Panc1 (cell line): ENCODE data around the gene IVD. TPM values are rescaled to one million over a fixed set of nuclear protein-coding genes. Genes with fewer than 3 reads are reported as not detected.
A peak's percentile ranks its signal among the peaks of the same experiment; 100 is the strongest.

Experiments used
- ATAC-seq: fragments of 200-7000 bp; cut with Tn5 transposase; 2 replicates; pipeline ENCODE4 v1.9.1; 2020; ENCODE audit warnings: mild to moderate bottlenecking, moderate library complexity
- BruUV-seq: library from RNA; stranded (reverse); fragments of 400-500 nt; replicated peaks from 2 replicates; lab custom pipeline; 2021; lab: Mats Ljungman, UMichigan
- CTCF ChIA-PET: fragments of 300-600 bp; sonication (Branson Sonifier 250); formaldehyde crosslinking; loops from one replicate; lab custom pipeline; 2022; ENCODE audit warnings: antibody characterized with exemption; lab: Charles Lee
- POLR2A ChIA-PET: fragments of 300-600 bp; sonication (Branson Sonifier 250); formaldehyde crosslinking; loops from one replicate; lab custom pipeline; 2022; ENCODE audit warnings: antibody characterized with exemption; lab: Charles Lee
- DNase-seq: peaks from one replicate; pipeline ENCODE4 v3.0.0-alpha.2; 2010; ENCODE audit warnings: low read depth, low spot score
- H3K27ac ChIP-seq: 2 replicates; pipeline ENCODE4 v1.5.1; 2011; ENCODE audit warnings: mild to moderate bottlenecking, low read length, inconsistent platforms
- H3K27me3 ChIP-seq: fragments of 200-500 bp; sonication (Bioruptor generic); 2 replicates; pipeline ENCODE4 v1.6.0; 2014; ENCODE audit warnings: low read length, inconsistent platforms; ENCODE audit not compliant: control insufficient read depth, insufficient read depth
- H3K36me3 ChIP-seq: fragments of 200-500 bp; sonication (Bioruptor generic); 2 replicates; pipeline ENCODE4 v1.5.1; 2014; ENCODE audit warnings: inconsistent platforms, mild to moderate bottlenecking, low read length, moderate library complexity; ENCODE audit not compliant: control insufficient read depth, insufficient read depth
- H3K4me1 ChIP-seq: 2 replicates; pipeline ENCODE4 v1.5.1; 2011; ENCODE audit warnings: inconsistent platforms, mild to moderate bottlenecking, low read length, moderate library complexity; ENCODE audit not compliant: control insufficient read depth, insufficient read depth
- H3K4me3 ChIP-seq, 2 experiments: 2 replicates each; pipeline ENCODE4 v1.5.1; 2011 to 2012; ENCODE audit warnings: low read depth in 2 of 2, low read length in 2 of 2, mild to moderate bottlenecking in 2 of 2, inconsistent platforms in 1 of 2, moderate library complexity in 1 of 2
- H3K9me3 ChIP-seq: fragments of 200-500 bp; sonication (Bioruptor generic); 2 replicates; pipeline ENCODE4 v1.5.1; 2014; ENCODE audit warnings: low read depth, mild to moderate bottlenecking, inconsistent platforms, low read length, moderate library complexity; ENCODE audit not compliant: control insufficient read depth, insufficient read depth
- POLR2AphosphoS5 ChIP-seq: IDR thresholded peaks from 2 replicates; pipeline ENCODE4 v1.6.1; 2012; ENCODE audit warnings: mild to moderate bottlenecking, low read depth, low read length, moderate library complexity
- SIN3A ChIP-seq: IDR thresholded peaks from 2 replicates; pipeline ENCODE4 v1.6.1; 2012; ENCODE audit warnings: low read depth, mild to moderate bottlenecking, low read length, moderate library complexity, borderline replicate concordance; ENCODE audit not compliant: insufficient read depth
- TCF7L2 ChIP-seq: IDR thresholded peaks from 2 replicates; pipeline ENCODE4 v1.6.1; 2011; ENCODE audit warnings: mild to moderate bottlenecking, low read depth, low read length, inconsistent platforms
- in situ Hi-C: cut with HindIII; loops from 2 replicates; pipeline ENCODE4 v1.10.0; 2016; ENCODE audit warnings: low sequenced_read_pairs, low pct_unique_long_range_greater_than_20kb
- intact Hi-C: fragments of 100-400 bp; cut with micrococcal nuclease; formaldehyde crosslinking; loops from one replicate; pipeline ENCODE4 v1.10.0; 2022; ENCODE audit not compliant: unreplicated experiment
- total RNA-seq: library from RNA; stranded (reverse); gene quantifications from one replicate; pipeline ENCODE4 v1.2.1, GENCODE V29; 2021; ENCODE audit not compliant: unreplicated experiment
- TF ChIP-seq, protein P1 (sequence below): fragments of 450-650 bp; IDR thresholded peaks from 2 replicates; pipeline ENCODE4 v1.5.1; 2017; ENCODE audit warnings: mild to moderate bottlenecking
- TF ChIP-seq, protein P2 (sequence below), 2 experiments: IDR thresholded peaks; 2 replicates each; pipeline ENCODE4 v1.6.1; 2011 to 2012; ENCODE audit warnings: low read depth in 2 of 2, control low read depth in 1 of 2, low read length in 1 of 2, mild to moderate bottlenecking in 1 of 2, moderate library complexity in 1 of 2; ENCODE audit not compliant: insufficient read depth in 1 of 2

The IVD gene
- total RNA-seq, 1 experiment from 2014 or later, result 74.6 TPM

DNA sequence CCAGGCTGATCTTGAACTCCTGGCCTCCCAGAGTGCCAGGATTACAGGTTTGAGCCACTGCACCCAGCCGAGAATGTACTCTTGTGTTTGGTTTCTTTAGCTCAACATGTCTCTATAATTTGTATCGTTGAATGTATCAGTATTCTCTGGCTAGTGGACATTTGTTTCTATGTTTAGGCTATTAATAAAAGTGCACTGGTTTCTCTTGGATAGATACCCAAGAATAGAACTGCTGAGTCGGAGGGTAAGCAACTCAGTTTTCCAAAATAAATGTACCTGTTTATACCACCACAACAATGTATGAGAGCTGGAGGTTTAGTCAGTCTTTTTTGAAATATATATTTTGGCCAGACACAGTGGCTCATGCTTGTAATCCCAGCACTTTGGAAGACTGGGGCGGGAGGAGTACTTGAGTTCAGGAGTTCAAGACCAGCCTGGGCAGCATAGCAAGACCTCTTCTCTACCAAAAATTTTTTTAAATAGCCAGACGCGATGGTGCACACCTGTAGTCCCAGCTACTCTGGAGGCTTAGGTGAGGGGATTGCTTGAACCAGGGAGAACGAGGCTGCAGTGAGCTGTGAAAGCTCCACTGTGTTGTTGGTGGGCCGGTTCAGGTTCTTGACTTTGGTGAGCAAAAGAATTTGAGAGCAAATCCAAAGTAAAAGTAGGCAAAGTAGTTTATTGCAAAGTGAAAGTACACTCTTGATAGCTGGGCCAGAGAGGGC, 7.7 kb upstream of the IVD start:
- in situ Hi-C loops, result no loop called here
- ATAC-seq (no peak), DNase-seq (no peak)
- no TSS peak for BruUV-seq
- H3K9me3 ChIP-seq, result no peaks in the 10 kb centered on the region
- no peaks in the 10 kb centered on the region for H3K27me3 ChIP-seq
- POLR2A ChIA-PET, result interaction anchor here (0.6 kb wide), 1 partner anchor 288 kb away, joined by 3 read pairs; no protein-coding TSS in a partner anchor
- no peak overlapping the region for H3K27ac ChIP-seq
- TF ChIP-seq, protein P1, sequence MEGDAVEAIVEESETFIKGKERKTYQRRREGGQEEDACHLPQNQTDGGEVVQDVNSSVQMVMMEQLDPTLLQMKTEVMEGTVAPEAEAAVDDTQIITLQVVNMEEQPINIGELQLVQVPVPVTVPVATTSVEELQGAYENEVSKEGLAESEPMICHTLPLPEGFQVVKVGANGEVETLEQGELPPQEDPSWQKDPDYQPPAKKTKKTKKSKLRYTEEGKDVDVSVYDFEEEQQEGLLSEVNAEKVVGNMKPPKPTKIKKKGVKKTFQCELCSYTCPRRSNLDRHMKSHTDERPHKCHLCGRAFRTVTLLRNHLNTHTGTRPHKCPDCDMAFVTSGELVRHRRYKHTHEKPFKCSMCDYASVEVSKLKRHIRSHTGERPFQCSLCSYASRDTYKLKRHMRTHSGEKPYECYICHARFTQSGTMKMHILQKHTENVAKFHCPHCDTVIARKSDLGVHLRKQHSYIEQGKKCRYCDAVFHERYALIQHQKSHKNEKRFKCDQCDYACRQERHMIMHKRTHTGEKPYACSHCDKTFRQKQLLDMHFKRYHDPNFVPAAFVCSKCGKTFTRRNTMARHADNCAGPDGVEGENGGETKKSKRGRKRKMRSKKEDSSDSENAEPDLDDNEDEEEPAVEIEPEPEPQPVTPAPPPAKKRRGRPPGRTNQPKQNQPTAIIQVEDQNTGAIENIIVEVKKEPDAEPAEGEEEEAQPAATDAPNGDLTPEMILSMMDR, result no peak
- TF ChIP-seq TCF7L2 (no peak), POLR2AphosphoS5 (no peak)
- TF ChIP-seq, protein P2, sequence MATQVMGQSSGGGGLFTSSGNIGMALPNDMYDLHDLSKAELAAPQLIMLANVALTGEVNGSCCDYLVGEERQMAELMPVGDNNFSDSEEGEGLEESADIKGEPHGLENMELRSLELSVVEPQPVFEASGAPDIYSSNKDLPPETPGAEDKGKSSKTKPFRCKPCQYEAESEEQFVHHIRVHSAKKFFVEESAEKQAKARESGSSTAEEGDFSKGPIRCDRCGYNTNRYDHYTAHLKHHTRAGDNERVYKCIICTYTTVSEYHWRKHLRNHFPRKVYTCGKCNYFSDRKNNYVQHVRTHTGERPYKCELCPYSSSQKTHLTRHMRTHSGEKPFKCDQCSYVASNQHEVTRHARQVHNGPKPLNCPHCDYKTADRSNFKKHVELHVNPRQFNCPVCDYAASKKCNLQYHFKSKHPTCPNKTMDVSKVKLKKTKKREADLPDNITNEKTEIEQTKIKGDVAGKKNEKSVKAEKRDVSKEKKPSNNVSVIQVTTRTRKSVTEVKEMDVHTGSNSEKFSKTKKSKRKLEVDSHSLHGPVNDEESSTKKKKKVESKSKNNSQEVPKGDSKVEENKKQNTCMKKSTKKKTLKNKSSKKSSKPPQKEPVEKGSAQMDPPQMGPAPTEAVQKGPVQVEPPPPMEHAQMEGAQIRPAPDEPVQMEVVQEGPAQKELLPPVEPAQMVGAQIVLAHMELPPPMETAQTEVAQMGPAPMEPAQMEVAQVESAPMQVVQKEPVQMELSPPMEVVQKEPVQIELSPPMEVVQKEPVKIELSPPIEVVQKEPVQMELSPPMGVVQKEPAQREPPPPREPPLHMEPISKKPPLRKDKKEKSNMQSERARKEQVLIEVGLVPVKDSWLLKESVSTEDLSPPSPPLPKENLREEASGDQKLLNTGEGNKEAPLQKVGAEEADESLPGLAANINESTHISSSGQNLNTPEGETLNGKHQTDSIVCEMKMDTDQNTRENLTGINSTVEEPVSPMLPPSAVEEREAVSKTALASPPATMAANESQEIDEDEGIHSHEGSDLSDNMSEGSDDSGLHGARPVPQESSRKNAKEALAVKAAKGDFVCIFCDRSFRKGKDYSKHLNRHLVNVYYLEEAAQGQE (IDR thresholded peaks at IDR 0.05; ENCODE audit: insufficient read depth in 1 of 2, low read depth in 2 of 2, low read length in 1 of 2), result no peak
- CTCF ChIA-PET, result interaction anchor here (0.6 kb wide), 1 partner anchor 22 kb away, joined by 4 read pairs; no protein-coding TSS in a partner anchor
- intact Hi-C loops, result no loop called here
- H3K4me3 ChIP-seq, result no peak overlapping the region
- H3K4me1 ChIP-seq, result no peaks in the 10 kb centered on the region
- H3K36me3 ChIP-seq, result peaks cover 6% of the 10 kb centered on the region

- Histone ChIP-seq H3K4me3 (no peak overlapping the region), H3K36me3 (peaks cover under 1% of the 10 kb centered on the region; the same call in 1 of the 2 replicates), H3K27ac (no peak overlapping the region), H3K4me1 (no peaks in the 10 kb centered on the region), H3K27me3 (no peaks in the 10 kb centered on the region), H3K9me3 (no peaks in the 10 kb centered on the region)
- ATAC-seq (0 out of 2 replicates have a peak, but pooled peaks have one; percentile 37), DNase-seq (no peak)
- intact Hi-C loops, result no loop called here
- ChIA-PET CTCF (no interaction called here), POLR2A (no interaction called here)
- in situ Hi-C loops, result no loop called here
- no peak for TF ChIP-seq POLR2AphosphoS5
- TF ChIP-seq, protein P2 (IDR thresholded peaks at IDR 0.05; ENCODE audit: insufficient read depth in 1 of 2, low read depth in 2 of 2, low read length in 1 of 2), result no peak
- TF ChIP-seq SIN3A, result no peak
- TF ChIP-seq, protein P1, result no peak
- TF ChIP-seq TCF7L2, result no peak
- BruUV-seq, result no TSS peak
Observed at GRCh38 chr15:40398413-40398873, 7.2 kb upstream of the IVD start.
